ENCODE measurements around the gene NR0B2. TPM values are rescaled to one million over a fixed set of nuclear protein-coding genes. Genes with fewer than 3 reads are reported as not detected.

Gene NR0B2
- total and polyA plus RNA-seq, 2 of the 13 experiments (the other 11 are each of a cell fraction or from before 2014, with no cell fraction given): 72.5 to 133 TPM

DNA sequence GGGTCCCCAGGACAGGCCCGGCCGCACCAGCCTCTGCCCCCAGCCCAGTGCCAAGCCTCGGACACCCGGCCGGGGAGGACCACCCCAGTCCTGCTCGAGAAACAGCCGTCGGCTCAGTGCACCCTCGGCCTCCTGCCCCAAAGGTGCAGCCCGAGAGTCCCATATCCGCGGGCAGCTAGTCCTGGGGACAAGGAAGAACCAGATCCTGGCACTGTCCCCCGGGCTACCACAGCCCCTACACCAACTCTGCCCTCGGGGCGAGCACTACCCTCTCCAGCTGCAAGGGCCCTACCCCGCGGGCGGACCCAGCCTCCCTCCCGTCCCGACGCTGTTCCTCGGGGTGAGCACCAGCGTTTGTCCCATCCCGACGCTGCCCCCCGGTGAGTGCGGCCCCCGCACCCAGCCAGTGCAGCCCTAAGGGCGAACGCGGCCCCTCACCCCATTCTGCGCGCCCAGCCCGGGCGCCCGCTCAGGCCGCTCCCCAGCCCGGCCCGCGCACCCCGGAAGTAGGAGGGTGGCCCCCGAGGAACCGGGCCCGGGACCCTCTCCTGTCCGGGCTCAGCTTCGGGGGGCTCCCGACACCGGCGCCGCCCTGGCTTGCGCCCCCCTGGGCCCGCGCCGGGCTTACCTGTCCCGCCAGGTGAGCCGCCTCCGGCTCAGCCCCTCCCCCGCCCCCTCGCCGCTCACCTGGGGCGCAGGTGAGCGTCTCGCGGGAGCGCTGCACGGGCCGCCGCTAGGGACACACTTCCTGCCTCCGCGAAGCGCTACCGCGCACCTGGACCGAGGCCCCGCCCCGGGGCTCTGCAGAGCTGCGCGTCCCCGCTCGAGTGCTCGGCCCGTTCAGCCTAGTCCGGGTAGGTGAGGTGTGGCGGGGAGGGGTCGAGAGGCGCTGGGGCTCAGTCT, 46.2 kb upstream of the NR0B2 start, which contains the start of gene KDF1 (continued):
- TF ChIP-seq, protein P1, sequence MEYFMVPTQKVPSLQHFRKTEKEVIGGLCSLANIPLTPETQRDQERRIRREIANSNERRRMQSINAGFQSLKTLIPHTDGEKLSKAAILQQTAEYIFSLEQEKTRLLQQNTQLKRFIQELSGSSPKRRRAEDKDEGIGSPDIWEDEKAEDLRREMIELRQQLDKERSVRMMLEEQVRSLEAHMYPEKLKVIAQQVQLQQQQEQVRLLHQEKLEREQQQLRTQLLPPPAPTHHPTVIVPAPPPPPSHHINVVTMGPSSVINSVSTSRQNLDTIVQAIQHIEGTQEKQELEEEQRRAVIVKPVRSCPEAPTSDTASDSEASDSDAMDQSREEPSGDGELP (IDR thresholded peaks at IDR 0.05; ENCODE audit: borderline replicate concordance, low read depth): no peak; the same call in 1 of the 2 replicates
- no peak for TF ChIP-seq ZNF782 (CRISPR knock-in tag; IDR thresholded peaks at IDR 0.05; ENCODE audit: borderline replicate concordance)
- TF ChIP-seq ZNF382 (CRISPR knock-in tag; IDR thresholded peaks at IDR 0.05; ENCODE audit: borderline replicate concordance): no peak
- TF ChIP-seq KLF16 (CRISPR knock-in tag; IDR thresholded peaks at IDR 0.05): peak in 1 of 2 experiments; percentile 54; a peak in 1 of 4 replicates
- TF ChIP-seq, protein P2, sequence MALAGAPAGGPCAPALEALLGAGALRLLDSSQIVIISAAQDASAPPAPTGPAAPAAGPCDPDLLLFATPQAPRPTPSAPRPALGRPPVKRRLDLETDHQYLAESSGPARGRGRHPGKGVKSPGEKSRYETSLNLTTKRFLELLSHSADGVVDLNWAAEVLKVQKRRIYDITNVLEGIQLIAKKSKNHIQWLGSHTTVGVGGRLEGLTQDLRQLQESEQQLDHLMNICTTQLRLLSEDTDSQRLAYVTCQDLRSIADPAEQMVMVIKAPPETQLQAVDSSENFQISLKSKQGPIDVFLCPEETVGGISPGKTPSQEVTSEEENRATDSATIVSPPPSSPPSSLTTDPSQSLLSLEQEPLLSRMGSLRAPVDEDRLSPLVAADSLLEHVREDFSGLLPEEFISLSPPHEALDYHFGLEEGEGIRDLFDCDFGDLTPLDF (CRISPR knock-in tag; IDR thresholded peaks at IDR 0.05): 0 out of 2 replicates have a peak, but pooled peaks have one; percentile 23
- no peak for TF ChIP-seq CEBPB (IDR thresholded peaks at IDR 0.05; ENCODE audit: borderline replicate concordance, low read depth, low read length)
- TF ChIP-seq ETV6 (CRISPR knock-in tag; conservative IDR thresholded peaks at IDR 0.05): no peak
- no peak; the same call in 1 of the 2 replicates for TF ChIP-seq ZNF234 (CRISPR knock-in tag; conservative IDR thresholded peaks at IDR 0.05)
- TF ChIP-seq, protein P3, sequence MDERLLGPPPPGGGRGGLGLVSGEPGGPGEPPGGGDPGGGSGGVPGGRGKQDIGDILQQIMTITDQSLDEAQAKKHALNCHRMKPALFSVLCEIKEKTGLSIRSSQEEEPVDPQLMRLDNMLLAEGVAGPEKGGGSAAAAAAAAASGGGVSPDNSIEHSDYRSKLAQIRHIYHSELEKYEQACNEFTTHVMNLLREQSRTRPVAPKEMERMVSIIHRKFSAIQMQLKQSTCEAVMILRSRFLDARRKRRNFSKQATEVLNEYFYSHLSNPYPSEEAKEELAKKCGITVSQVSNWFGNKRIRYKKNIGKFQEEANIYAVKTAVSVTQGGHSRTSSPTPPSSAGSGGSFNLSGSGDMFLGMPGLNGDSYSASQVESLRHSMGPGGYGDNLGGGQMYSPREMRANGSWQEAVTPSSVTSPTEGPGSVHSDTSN (CRISPR knock-in tag; IDR thresholded peaks at IDR 0.05): no peak
- TF ChIP-seq, protein P4, sequence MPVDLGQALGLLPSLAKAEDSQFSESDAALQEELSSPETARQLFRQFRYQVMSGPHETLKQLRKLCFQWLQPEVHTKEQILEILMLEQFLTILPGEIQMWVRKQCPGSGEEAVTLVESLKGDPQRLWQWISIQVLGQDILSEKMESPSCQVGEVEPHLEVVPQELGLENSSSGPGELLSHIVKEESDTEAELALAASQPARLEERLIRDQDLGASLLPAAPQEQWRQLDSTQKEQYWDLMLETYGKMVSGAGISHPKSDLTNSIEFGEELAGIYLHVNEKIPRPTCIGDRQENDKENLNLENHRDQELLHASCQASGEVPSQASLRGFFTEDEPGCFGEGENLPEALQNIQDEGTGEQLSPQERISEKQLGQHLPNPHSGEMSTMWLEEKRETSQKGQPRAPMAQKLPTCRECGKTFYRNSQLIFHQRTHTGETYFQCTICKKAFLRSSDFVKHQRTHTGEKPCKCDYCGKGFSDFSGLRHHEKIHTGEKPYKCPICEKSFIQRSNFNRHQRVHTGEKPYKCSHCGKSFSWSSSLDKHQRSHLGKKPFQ (CRISPR knock-in tag; IDR thresholded peaks at IDR 0.05; ENCODE audit: insufficient replicate concordance): peak; percentile 71
- TF ChIP-seq, protein P5, sequence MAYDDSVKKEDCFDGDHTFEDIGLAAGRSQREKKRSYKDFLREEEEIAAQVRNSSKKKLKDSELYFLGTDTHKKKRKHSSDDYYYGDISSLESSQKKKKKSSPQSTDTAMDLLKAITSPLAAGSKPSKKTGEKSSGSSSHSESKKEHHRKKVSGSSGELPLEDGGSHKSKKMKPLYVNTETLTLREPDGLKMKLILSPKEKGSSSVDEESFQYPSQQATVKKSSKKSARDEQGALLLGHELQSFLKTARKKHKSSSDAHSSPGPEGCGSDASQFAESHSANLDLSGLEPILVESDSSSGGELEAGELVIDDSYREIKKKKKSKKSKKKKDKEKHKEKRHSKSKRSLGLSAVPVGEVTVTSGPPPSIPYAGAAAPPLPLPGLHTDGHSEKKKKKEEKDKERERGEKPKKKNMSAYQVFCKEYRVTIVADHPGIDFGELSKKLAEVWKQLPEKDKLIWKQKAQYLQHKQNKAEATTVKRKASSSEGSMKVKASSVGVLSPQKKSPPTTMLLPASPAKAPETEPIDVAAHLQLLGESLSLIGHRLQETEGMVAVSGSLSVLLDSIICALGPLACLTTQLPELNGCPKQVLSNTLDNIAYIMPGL (CRISPR knock-in tag; IDR thresholded peaks at IDR 0.05; ENCODE audit: borderline replicate concordance in 1 of 2, low read depth in 1 of 2): peak; percentile 75 to 86; a peak in 3 of 4 replicates
- TF ChIP-seq ZNF24 (IDR thresholded peaks at IDR 0.05): no peak
- no peak for TF ChIP-seq FOXP1 (IDR thresholded peaks at IDR 0.05)
- no peak for TF ChIP-seq FOXP1 (CRISPR knock-in tag; IDR thresholded peaks at IDR 0.05)
- no peak for TF ChIP-seq ZNF883 (CRISPR knock-in tag; IDR thresholded peaks at IDR 0.05; ENCODE audit: not compliant biosample characterization)
- TF ChIP-seq FOXK1 (CRISPR knock-in tag; IDR thresholded peaks at IDR 0.05; ENCODE audit: borderline replicate concordance, low read depth): 0 out of 2 replicates have a peak, but pooled peaks have one; percentile 29
- TF ChIP-seq NRL (CRISPR knock-in tag; IDR thresholded peaks at IDR 0.05; ENCODE audit: borderline replicate concordance): no peak
- no peak for TF ChIP-seq SP4 (CRISPR knock-in tag; IDR thresholded peaks at IDR 0.05)
- TF ChIP-seq ZC3H4 (CRISPR knock-in tag; IDR thresholded peaks at IDR 0.05; ENCODE audit: borderline replicate concordance): no peak
- no peak for TF ChIP-seq HNRNPH1 (optimal IDR thresholded peaks at IDR 0.05; ENCODE audit: low read depth, low read length)
- no peak for TF ChIP-seq ARNTL (CRISPR knock-in tag; IDR thresholded peaks at IDR 0.05)
- TF ChIP-seq SOX6 (IDR thresholded peaks at IDR 0.05): no peak
- peak; percentile 6; the same call in 1 of the 2 replicates for TF ChIP-seq SOX6 (CRISPR knock-in tag; IDR thresholded peaks at IDR 0.05)

Measured in HepG2 (cell line).